Smooth muscle cell of trachea (primary cell): Measurements from ENCODE around the gene SERPINA10. TPM values are rescaled to one million over a fixed set of nuclear protein-coding genes. Genes with fewer than 3 reads are reported as not detected.

Experiments used
- total RNA-seq: library from RNA; depleted of rRNA; stranded (reverse); fragments of >200 nt; gene quantifications from 2 replicates; pipeline ENCODE4 v1.2.1, GENCODE V29; 2014

The SERPINA10 gene
- 0.17 TPM in 1 of 2 replicates, not detected in the other for total RNA-seq

GRCh38 chr14:94292872-94293577, at the start of gene SERPINA10:
Gene SERPINA10 (minus strand): TSS chr14:94293268. CDS start chr14:94290593, 2,675 bp downstream.

GRCh38 chr14:94322648-94323570, 29.8 kb upstream of the SERPINA10 start, which contains the start of gene SERPINA6:
Gene SERPINA6 (minus strand): TSS chr14:94323336. CDS start chr14:94314648, 8,688 bp downstream.

Other genes starting within 250 kb of the SERPINA10 start
- gene DDX24, start 212.1 kb downstream of the SERPINA10 start, total RNA-seq, result 158 and 205 TPM in 2 replicates
- gene IFI27L1, start 212.0 kb downstream of the SERPINA10 start, total RNA-seq, result 9.6 and 22.0 TPM in 2 replicates
- 34.4 and 52.5 TPM in 2 replicates for gene IFI27, start 182.5 kb downstream of the SERPINA10 start, total RNA-seq
- 99.8 and 126 TPM in 2 replicates for gene IFI27L2, start 163.7 kb downstream of the SERPINA10 start, total RNA-seq
- 0.44 and 2.8 TPM in 2 replicates for gene PPP4R4, start 118.9 kb downstream of the SERPINA10 start, total RNA-seq
- gene SERPINA6, start 30.1 kb upstream of the SERPINA10 start, total RNA-seq, result 0.17 TPM in 1 of 2 replicates, not detected in the other
- not detected in 2 replicates for gene SERPINA2, start 73.4 kb upstream of the SERPINA10 start, total RNA-seq
- under 0.01 TPM in 1 of 2 replicates, not detected in the other for gene SERPINA1, start 95.3 kb upstream of the SERPINA10 start, total RNA-seq
- not detected in 2 replicates for gene SERPINA11, start 159.5 kb upstream of the SERPINA10 start, total RNA-seq
- 0.50 TPM in 1 of 2 replicates, not detected in the other for gene SERPINA9, start 182.9 kb upstream of the SERPINA10 start, total RNA-seq
- not detected in 2 replicates for gene SERPINA12, start 216.2 kb upstream of the SERPINA10 start, total RNA-seq